Measurements from ENCODE around the gene CSNK1G1.
A peak's percentile ranks its signal among the peaks of the same experiment; 100 is the strongest.

Gene CSNK1G1

GRCh38 chr15:64187396-64188191, 168.4 kb downstream of the CSNK1G1 start:
- Histone ChIP-seq H3K27ac (no peak overlapping the region), H3K36me3 (peaks cover 6% of the 10 kb centered on the region), H3K9me3 (ENCODE audit: severe bottlenecking) (no peaks in the 10 kb centered on the region), H3K4me3 (ENCODE audit: low read depth, low read length) (no peak overlapping the region), H3K27me3 (ENCODE audit: insufficient read depth, low read depth, severe bottlenecking) (no peaks in the 10 kb centered on the region)
- TF ChIP-seq CTCF (IDR thresholded peaks at IDR 0.05; ENCODE audit: low read depth, low read length), result no peak
- DNase-seq, result no peak

GRCh38 chr15:64185146-64185911, 170.6 kb downstream of the CSNK1G1 start:
- Histone ChIP-seq H3K27me3 (ENCODE audit: insufficient read depth, low read depth, severe bottlenecking) (no peaks in the 10 kb centered on the region), H3K36me3 (peaks cover 8% of the 10 kb centered on the region), H3K9me3 (ENCODE audit: severe bottlenecking) (no peaks in the 10 kb centered on the region), H3K27ac (no peak overlapping the region), H3K4me3 (ENCODE audit: low read depth, low read length) (no peak overlapping the region)
- TF ChIP-seq CTCF (IDR thresholded peaks at IDR 0.05; ENCODE audit: low read depth, low read length), result no peak
- peak; percentile 16 for DNase-seq

GRCh38 chr15:64182859-64183370, 173.1 kb downstream of the CSNK1G1 start:
- peaks cover 4% of the 10 kb centered on the region for H3K36me3 ChIP-seq
- H3K9me3 ChIP-seq (ENCODE audit: severe bottlenecking), result no peaks in the 10 kb centered on the region

GRCh38 chr15:64180235-64180824, 175.6 kb downstream of the CSNK1G1 start:
- no peak overlapping the region for H3K4me3 ChIP-seq (ENCODE audit: low read depth, low read length)
- peaks cover 5% of the 10 kb centered on the region; the same call in 1 of the 2 replicates for H3K36me3 ChIP-seq
- TF ChIP-seq CTCF (IDR thresholded peaks at IDR 0.05; ENCODE audit: low read depth, low read length), result no peak
- H3K9me3 ChIP-seq (ENCODE audit: severe bottlenecking), result no peaks in the 10 kb centered on the region
- H3K27ac ChIP-seq, result no peak overlapping the region
- DNase-seq, result no peak
- no peaks in the 10 kb centered on the region for H3K27me3 ChIP-seq (ENCODE audit: insufficient read depth, low read depth, severe bottlenecking)

More at GRCh38 chr15:64182859-64183370, 173.1 kb downstream of the CSNK1G1 start:
- TF ChIP-seq CTCF (IDR thresholded peaks at IDR 0.05; ENCODE audit: low read depth, low read length), result no peak
- no peak for DNase-seq
- Histone ChIP-seq H3K27me3 (ENCODE audit: insufficient read depth, low read depth, severe bottlenecking) (no peaks in the 10 kb centered on the region), H3K27ac (no peak overlapping the region), H3K4me3 (ENCODE audit: low read depth, low read length) (no peak overlapping the region)

GRCh38 chr15:64166102-64166890, 189.7 kb downstream of the CSNK1G1 start:
- no peak for DNase-seq
- peaks cover 7% of the 10 kb centered on the region for H3K36me3 ChIP-seq
- no peaks in the 10 kb centered on the region for H3K27me3 ChIP-seq (ENCODE audit: insufficient read depth, low read depth, severe bottlenecking)
- no peak overlapping the region for H3K27ac ChIP-seq
- TF ChIP-seq CTCF (IDR thresholded peaks at IDR 0.05; ENCODE audit: low read depth, low read length), result no peak
- H3K9me3 ChIP-seq (ENCODE audit: severe bottlenecking), result no peaks in the 10 kb centered on the region
- H3K4me3 ChIP-seq (ENCODE audit: low read depth, low read length), result no peak overlapping the region

Data from WERI-Rb-1 (cell line).